ENCODE measurements around the gene FCHSD2. TPM values are rescaled to one million over a fixed set of nuclear protein-coding genes. Genes with fewer than 3 reads are reported as not detected.

The FCHSD2 gene
- total and polyA plus RNA-seq, 2 of the 13 experiments (the other 11 are each of a cell fraction or from before 2014, with no cell fraction given): 20.5 to 24.8 TPM

GRCh38 chr11:73158356-73159051 is 16.4 kb upstream of the FCHSD2 start (continued):
- TF ChIP-seq ZBTB40 (IDR thresholded peaks at IDR 0.05): no peak
- no peak; the same call in 1 of the 2 replicates for TF ChIP-seq ZBTB40 (CRISPR knock-in tag; IDR thresholded peaks at IDR 0.05)
- peak; percentile 87; the same call in 1 of the 2 replicates for TF ChIP-seq NCOR1 (IDR thresholded peaks at IDR 0.05; ENCODE audit: borderline replicate concordance, low read length)
- TF ChIP-seq ZBTB21 (CRISPR knock-in tag; IDR thresholded peaks at IDR 0.05): no peak
- no peak for TF ChIP-seq GMEB2 (CRISPR knock-in tag; IDR thresholded peaks at IDR 0.05; ENCODE audit: low read depth)
- no peak for TF ChIP-seq NAIF1 (CRISPR knock-in tag; IDR thresholded peaks at IDR 0.05; ENCODE audit: borderline replicate concordance)
- no peak for TF ChIP-seq ZNF142 (CRISPR knock-in tag; IDR thresholded peaks at IDR 0.05)
- 0 out of 2 replicates have a peak, but pooled peaks have one; percentile 23 for TF ChIP-seq SALL2 (CRISPR knock-in tag; IDR thresholded peaks at IDR 0.05)
- TF ChIP-seq POGZ (CRISPR knock-in tag; IDR thresholded peaks at IDR 0.05): peak; percentile 84
- TF ChIP-seq ZNF441 (CRISPR knock-in tag; IDR thresholded peaks at IDR 0.05; ENCODE audit: borderline replicate concordance): peak; percentile 38; the same call in 1 of the 2 replicates
- TF ChIP-seq RELA (CRISPR knock-in tag; IDR thresholded peaks at IDR 0.05): 0 out of 2 replicates have a peak, but pooled peaks have one; percentile 55
- no peak for TF ChIP-seq NFE2 (CRISPR knock-in tag; IDR thresholded peaks at IDR 0.05)
- peak; percentile 92 for TF ChIP-seq ASH2L (IDR thresholded peaks at IDR 0.05; ENCODE audit: insufficient read length, low read depth, low read length)
